B cell (primary cell): ENCODE measurements around the gene PNPLA4. TPM values are rescaled to one million over a fixed set of nuclear protein-coding genes. Genes with fewer than 3 reads are reported as not detected.

Experiments
- ATAC-seq: fragments of 200-7000 bp; cut with Tn5 transposase; one replicate; pipeline ENCODE4 v1.10.0; 2021; ENCODE audit warnings: low read depth, mild to moderate bottlenecking, moderate number of reproducible peaks, moderate library complexity
- CTCF ChIA-PET: fragments of 350-600 bp; sonication (Branson Sonifier 250); formaldehyde crosslinking; loops from one replicate; lab custom pipeline; 2021; ENCODE audit warnings: antibody characterized with exemption, inconsistent platforms; lab: Charles Lee
- POLR2A ChIA-PET: fragments of 350-600 bp; sonication (Branson Sonifier 250); formaldehyde crosslinking; loops from one replicate; lab custom pipeline; 2021; ENCODE audit warnings: antibody characterized with exemption; lab: Charles Lee
- DNase-seq: peaks from one replicate; pipeline ENCODE4 v3.0.0; 2013
- H2AFZ ChIP-seq: 2 replicates; pipeline ENCODE4 v1.6.1; 2012; ENCODE audit warnings: mild to moderate bottlenecking, low read depth, low read length; ENCODE audit not compliant: insufficient read depth, poor library complexity, severe bottlenecking
- H3K27ac ChIP-seq, 2 donors: 1 replicate in 1 of 2; 2 replicates in 1 of 2; pipeline ENCODE4 v1.5.1; 2012 to 2013; ENCODE audit warnings: low read length in 2 of 2, mild to moderate bottlenecking in 2 of 2, moderate library complexity in 1 of 2
- H3K27me3 ChIP-seq, 4 experiments: fragments of 200-600 bp in 1 of 4; sonication (generic) in 1 of 4; replicated peaks in 1 of 4; 1 replicate in 2 of 4; 2 replicates in 2 of 4; pipeline versions ENCODE4 v1.6.1 to v1.7.0; 2013 to 2016; ENCODE audit warnings: low read length in 3 of 4, mild to moderate bottlenecking in 2 of 4, mixed read lengths in 1 of 4, moderate library complexity in 1 of 4; ENCODE audit not compliant: insufficient read depth in 4 of 4, control insufficient read depth in 3 of 4; ENCODE audit errors: control extremely low read depth in 1 of 4
- H3K36me3 ChIP-seq, 2 experiments: replicated peaks in 1 of 2; 1 replicate in 1 of 2; 2 replicates in 1 of 2; pipeline versions ENCODE4 v1.6.1 to v1.7.1; 2013; ENCODE audit warnings: low read length in 1 of 2; ENCODE audit not compliant: insufficient read depth in 2 of 2, control insufficient read depth in 1 of 2; ENCODE audit errors: control extremely low read depth in 1 of 2, extremely low read depth in 1 of 2
- H3K4me1 ChIP-seq, 2 donors: fragments of 200-600 bp in 1 of 2; sonication (generic) in 1 of 2; 1 replicate in 1 of 2; 2 replicates in 1 of 2; pipeline versions ENCODE4 v1.5.1 to v1.6.1; 2013 to 2017; ENCODE audit warnings: low read length in 2 of 2; ENCODE audit not compliant: control insufficient read depth in 2 of 2, insufficient read depth in 2 of 2
- H3K4me2 ChIP-seq: replicated peaks from 2 replicates; pipeline ENCODE3; 2012; ENCODE audit warnings: mild to moderate bottlenecking, low read depth, low read length; ENCODE audit not compliant: poor library complexity, severe bottlenecking
- H3K4me3 ChIP-seq, 5 experiments: fragments of 200-600 bp in 1 of 5; sonication (generic) in 1 of 5; 1 replicate in 3 of 5; 2 replicates in 2 of 5; pipeline versions ENCODE4 v1.5.1 to v1.7.0; 2011 to 2016; ENCODE audit warnings: low read length in 4 of 5, mild to moderate bottlenecking in 4 of 5, low read depth in 2 of 5, control low read depth in 1 of 5, moderate library complexity in 1 of 5; ENCODE audit not compliant: insufficient read depth in 1 of 5; ENCODE audit errors: control extremely low read depth in 1 of 5, extremely low read depth in 1 of 5
- H3K79me2 ChIP-seq: fragments of 200-600 bp; sonication (generic); one replicate; pipeline ENCODE4 v1.6.0; 2016; ENCODE audit warnings: low read length; ENCODE audit not compliant: control insufficient read depth, insufficient read depth
- H3K9ac ChIP-seq: fragments of 200-600 bp; sonication (generic); 2 replicates; pipeline ENCODE4 v1.6.1; 2017; ENCODE audit warnings: mild to moderate bottlenecking, low read length, moderate library complexity
- H3K9me3 ChIP-seq, 3 donors: one replicate each; pipeline versions ENCODE4 v1.6.1 to v1.7.1; 2013; ENCODE audit warnings: low read length in 2 of 3; ENCODE audit not compliant: control insufficient read depth in 2 of 3, insufficient read depth in 1 of 3; ENCODE audit errors: control extremely low read depth in 1 of 3
- H4K20me1 ChIP-seq: 2 replicates; pipeline ENCODE4 v1.6.0; 2012; ENCODE audit warnings: mild to moderate bottlenecking, low read length; ENCODE audit not compliant: insufficient read depth, control insufficient read depth, poor library complexity, severe bottlenecking
- H3K27ac Mint-ChIP-seq: one replicate; pipeline ENCODE4 v1.8.0; 2021; ENCODE audit warnings: mixed read lengths
- H3K27me3 Mint-ChIP-seq: one replicate; pipeline ENCODE4 v1.8.0; 2021; ENCODE audit warnings: mixed read lengths
- H3K4me1 Mint-ChIP-seq: one replicate; pipeline ENCODE4 v1.8.0; 2021; ENCODE audit warnings: mixed read lengths
- H3K4me3 Mint-ChIP-seq: one replicate; pipeline ENCODE4 v1.8.0; 2021; ENCODE audit warnings: mixed read lengths
- H3K9me3 Mint-ChIP-seq: one replicate; pipeline ENCODE4 v1.8.0; 2022; ENCODE audit warnings: mixed read lengths; ENCODE audit not compliant: insufficient read depth
- CTCF ChIP-seq: fragments of 200-600 bp; IDR thresholded peaks from one replicate; pipeline ENCODE4 v1.8.0; 2022; ENCODE audit warnings: antibody characterized with exemption, mild to moderate bottlenecking
- EZH2 ChIP-seq: IDR thresholded peaks from 2 replicates; pipeline ENCODE4 v1.6.1; 2012; ENCODE audit warnings: borderline replicate concordance, low read depth, mild to moderate bottlenecking, moderate library complexity, low read length; ENCODE audit not compliant: insufficient read depth, poor library complexity, severe bottlenecking
- WGBS: methylation state at CpG from one replicate; pipeline ENCODE4 v1.1.5; 2013; ENCODE audit warnings: missing lambda C conversion rate; ENCODE audit not compliant: insufficient coverage; 5-methylcytosine and 5-hydroxymethylcytosine counted together
- intact Hi-C: fragments of 100-400 bp; cut with micrococcal nuclease; formaldehyde crosslinking; loops from one replicate; pipeline ENCODE4 v1.10.0; 2022
- polyA plus RNA-seq: library from polyadenylated mRNA; depleted of rRNA; stranded (reverse); fragments of >200 nt; gene quantifications from 2 replicates; pipeline ENCODE4 v1.2.3, GENCODE V29; 2012
- total RNA-seq, 2 donors: library from RNA; stranded (reverse); fragments of 120-200 nt in 1 of 2; gene quantifications; 1 replicate in 1 of 2; 2 replicates in 1 of 2; pipeline versions ENCODE4 v1.2.3 to v1.2.4, GENCODE V29; 2013 to 2022

PNPLA4 gene
- total and polyA plus RNA-seq, 2 donors (not counting 1 experiment from before 2014, with no cell fraction given): 4.4 to 8.6 TPM

GRCh38 chrX:7953446-7953845 is 26.2 kb upstream of the PNPLA4 start:
- no peak overlapping the region for H3K27ac Mint-ChIP-seq
- H3K9ac ChIP-seq: no peak overlapping the region
- no peaks in the 10 kb centered on the region for H3K27me3 ChIP-seq
- H3K4me2 ChIP-seq: no peak overlapping the region
- peaks cover 0 to 3% (median 0%) of the 10 kb centered on the region in 3 donors for H3K9me3 ChIP-seq
- no peaks in the 10 kb centered on the region for H3K9me3 Mint-ChIP-seq
- peaks cover 3% of the 10 kb centered on the region for H3K4me1 Mint-ChIP-seq
- no peak for TF ChIP-seq EZH2
- no peak for TF ChIP-seq CTCF
- no peak overlapping the region for H3K27ac ChIP-seq
- H3K36me3 ChIP-seq: no peaks in the 10 kb centered on the region
- no peaks in the 10 kb centered on the region for H3K79me2 ChIP-seq
- H4K20me1 ChIP-seq: no peaks in the 10 kb centered on the region
- ChIA-PET POLR2A (no interaction called here), CTCF (interaction anchor here (1.4 kb wide), 1 partner anchor 10 kb away, joined by 5 read pairs; no protein-coding TSS in a partner anchor)
- intact Hi-C loops: no loop called here
- ATAC-seq (no peak), DNase-seq (no peak)
- H3K4me3 Mint-ChIP-seq: no peak overlapping the region
- no peaks in the 10 kb centered on the region for H3K4me1 ChIP-seq
- H3K4me3 ChIP-seq: no peak overlapping the region
- 100% methylated on average over 1 of the region's 5 CpGs for WGBS
- peaks cover 3% of the 10 kb centered on the region for H3K27me3 Mint-ChIP-seq
- no peak overlapping the region for H2AFZ ChIP-seq

- no peak for TF ChIP-seq CTCF
- no peak for TF ChIP-seq EZH2
- DNase-seq (no peak), ATAC-seq (no peak)
- Mint-ChIP-seq H3K4me1 (peaks cover 3% of the 10 kb centered on the region), H3K27ac (no peak overlapping the region), H3K9me3 (no peaks in the 10 kb centered on the region), H3K27me3 (peaks cover 3% of the 10 kb centered on the region), H3K4me3 (no peak overlapping the region)
- H3K9ac ChIP-seq: no peak overlapping the region
- H3K27me3 ChIP-seq: no peaks in the 10 kb centered on the region
- H3K4me2 ChIP-seq: no peak overlapping the region
- H4K20me1 ChIP-seq: no peaks in the 10 kb centered on the region
- no peak overlapping the region for H3K27ac ChIP-seq
- H3K79me2 ChIP-seq: no peaks in the 10 kb centered on the region
- no CpG with 5 or more reads among the region's 2 CpGs for WGBS
- H2AFZ ChIP-seq: no peak overlapping the region
- H3K9me3 ChIP-seq: no peaks in the 10 kb centered on the region
- intact Hi-C loops: no loop called here
- H3K4me1 ChIP-seq: no peaks in the 10 kb centered on the region
- no peak overlapping the region for H3K4me3 ChIP-seq
- POLR2A ChIA-PET: no interaction called here
- no peaks in the 10 kb centered on the region for H3K36me3 ChIP-seq
- CTCF ChIA-PET: no interaction called here
Observed at GRCh38 chrX:7950865-7951264, 23.7 kb upstream of the PNPLA4 start.
